GM23248 (cell line): ENCODE data around the gene PPP1R16B.

Experiments used
- EZH2 ChIP-seq: fragments of 200-600 bp; sonication (generic); IDR thresholded peaks from 2 replicates; pipeline ENCODE4 v1.6.1; 2018; ENCODE audit warnings: antibody characterized with exemption, mild to moderate bottlenecking; ENCODE audit not compliant: insufficient read depth, poor library complexity, severe bottlenecking
- EZH2phosphoT487 ChIP-seq: fragments of 200-600 bp; sonication (generic); IDR thresholded peaks from 2 replicates; pipeline ENCODE4 v1.6.1; 2018; ENCODE audit warnings: antibody characterized with exemption, moderate library complexity, mild to moderate bottlenecking, low read depth; ENCODE audit not compliant: insufficient read depth

DNA sequence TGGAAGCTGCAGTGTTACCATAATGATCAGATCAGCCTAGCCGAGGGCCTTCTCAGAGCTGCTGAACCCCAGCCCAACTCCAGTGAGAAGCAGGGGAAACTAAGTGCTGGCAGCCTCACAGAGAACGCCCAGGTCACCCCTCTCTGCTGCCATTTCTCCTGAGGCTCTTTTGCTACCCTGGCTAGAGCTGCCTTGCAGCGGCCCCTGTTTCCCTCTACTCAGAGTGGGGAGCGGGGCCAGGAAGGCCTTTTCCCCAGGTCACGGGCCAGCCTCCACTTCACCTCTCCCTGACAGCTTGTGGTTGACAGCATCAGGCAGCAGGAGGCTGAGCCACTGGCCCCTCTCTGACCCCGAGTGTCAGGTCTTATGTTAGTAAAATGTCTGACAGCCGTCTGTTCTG, 34.5 kb upstream of the PPP1R16B start:
- TF ChIP-seq EZH2phosphoT487 = no peak
- no peak for TF ChIP-seq EZH2
